Measurements from ENCODE around the gene SEMA3B.
A peak's percentile ranks its signal among the peaks of the same experiment; 100 is the strongest.

Gene SEMA3B

DNA sequence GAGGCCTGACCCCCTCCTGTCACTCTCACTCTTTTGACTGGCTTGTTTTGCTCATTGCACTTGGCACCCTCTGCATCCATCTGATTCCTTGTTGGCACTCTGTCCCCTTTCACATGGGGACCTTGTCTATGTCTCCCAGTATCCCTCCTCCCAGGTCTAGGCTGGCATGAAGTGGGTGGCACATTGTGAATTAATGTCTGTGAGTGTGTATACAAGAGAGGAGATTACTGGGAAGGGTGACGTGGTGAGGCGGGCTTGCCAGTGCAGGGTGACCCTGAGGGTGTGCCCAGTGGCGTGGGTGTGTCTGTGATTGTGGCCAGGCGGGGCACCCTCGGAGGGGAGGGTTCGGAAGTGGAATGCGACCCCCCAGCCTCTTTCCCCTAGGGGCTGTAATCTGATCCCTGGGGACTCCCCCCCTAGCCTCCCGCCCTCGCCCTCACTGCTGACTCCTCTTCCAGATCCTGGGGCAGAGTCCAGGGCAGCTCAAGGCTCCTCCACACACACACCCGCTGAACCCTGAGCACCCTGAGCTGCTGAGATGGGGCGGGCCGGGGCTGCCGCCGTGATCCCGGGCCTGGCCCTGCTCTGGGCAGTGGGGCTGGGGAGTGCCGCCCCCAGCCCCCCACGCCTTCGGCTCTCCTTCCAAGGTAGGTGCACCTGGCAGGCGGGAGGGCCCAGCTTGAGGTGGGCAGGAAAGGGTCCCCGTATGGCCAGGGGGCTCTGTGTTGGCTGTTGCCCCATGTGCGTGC is at the start of gene SEMA3B:
TSS of gene SEMA3B (plus strand) at position 445 of the 749 bp plus-strand sequence. CDS start at position 539, 94 bp downstream.
- no peak for DNase-seq

DNA sequence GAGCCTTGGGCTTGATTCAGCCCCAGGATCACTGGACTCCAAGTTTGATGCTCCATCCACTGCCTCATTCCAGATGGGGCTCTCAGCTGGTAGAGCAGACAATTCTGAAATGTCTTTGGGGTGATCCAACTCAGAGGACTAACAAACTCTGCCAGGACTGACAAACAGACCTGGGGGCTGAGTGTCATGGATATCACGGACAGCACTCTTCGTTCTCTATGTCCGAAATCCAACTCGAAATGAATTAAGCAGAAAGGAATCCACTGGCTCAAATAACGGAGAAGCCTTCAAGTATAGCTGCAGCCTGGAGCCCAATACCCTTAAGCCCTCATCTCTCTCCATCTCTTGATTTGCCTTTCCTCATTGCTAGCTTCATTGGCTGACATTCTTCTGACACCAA is 49.7 kb upstream of the SEMA3B start:
- no peak for DNase-seq

DNA sequence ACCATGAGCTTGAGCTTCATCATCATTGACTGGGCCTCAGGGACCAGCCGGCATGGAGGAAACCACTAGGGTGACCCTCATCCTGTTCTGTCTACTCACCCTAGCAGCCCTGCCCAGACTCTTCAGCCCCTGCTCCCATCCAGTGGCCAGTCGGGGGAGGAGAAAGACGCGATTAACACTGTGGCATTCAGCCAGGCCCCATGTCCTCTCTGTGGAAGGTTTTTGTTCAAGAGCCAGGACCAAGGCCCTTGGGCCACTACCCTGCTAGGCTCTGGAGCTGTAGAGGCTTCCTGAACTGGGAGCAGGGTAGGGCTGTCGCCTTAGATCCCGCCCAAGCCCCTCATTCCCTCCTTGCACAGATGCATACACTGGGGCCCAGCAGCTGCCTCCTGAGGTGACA is 48.8 kb upstream of the SEMA3B start:
- no peak for DNase-seq

DNA sequence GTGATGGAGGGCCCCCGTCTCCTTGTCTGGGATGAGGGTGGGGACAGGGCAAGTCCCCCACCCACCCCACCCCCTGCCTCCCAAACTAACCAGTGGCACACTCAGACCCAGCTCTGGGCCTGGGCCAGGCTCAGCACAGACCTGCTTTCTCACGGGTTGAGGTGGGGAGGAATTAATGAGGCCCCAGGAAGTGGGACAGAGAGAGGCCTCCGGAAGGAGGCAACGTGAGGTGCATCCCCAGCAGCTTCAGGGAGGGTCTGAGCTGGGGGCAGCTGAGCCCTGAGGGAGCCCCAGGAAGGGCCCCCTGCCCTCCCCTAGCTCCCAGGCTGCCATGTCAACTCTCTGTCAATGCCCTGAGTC is 47.9 kb upstream of the SEMA3B start:
- no peak for DNase-seq

DNA sequence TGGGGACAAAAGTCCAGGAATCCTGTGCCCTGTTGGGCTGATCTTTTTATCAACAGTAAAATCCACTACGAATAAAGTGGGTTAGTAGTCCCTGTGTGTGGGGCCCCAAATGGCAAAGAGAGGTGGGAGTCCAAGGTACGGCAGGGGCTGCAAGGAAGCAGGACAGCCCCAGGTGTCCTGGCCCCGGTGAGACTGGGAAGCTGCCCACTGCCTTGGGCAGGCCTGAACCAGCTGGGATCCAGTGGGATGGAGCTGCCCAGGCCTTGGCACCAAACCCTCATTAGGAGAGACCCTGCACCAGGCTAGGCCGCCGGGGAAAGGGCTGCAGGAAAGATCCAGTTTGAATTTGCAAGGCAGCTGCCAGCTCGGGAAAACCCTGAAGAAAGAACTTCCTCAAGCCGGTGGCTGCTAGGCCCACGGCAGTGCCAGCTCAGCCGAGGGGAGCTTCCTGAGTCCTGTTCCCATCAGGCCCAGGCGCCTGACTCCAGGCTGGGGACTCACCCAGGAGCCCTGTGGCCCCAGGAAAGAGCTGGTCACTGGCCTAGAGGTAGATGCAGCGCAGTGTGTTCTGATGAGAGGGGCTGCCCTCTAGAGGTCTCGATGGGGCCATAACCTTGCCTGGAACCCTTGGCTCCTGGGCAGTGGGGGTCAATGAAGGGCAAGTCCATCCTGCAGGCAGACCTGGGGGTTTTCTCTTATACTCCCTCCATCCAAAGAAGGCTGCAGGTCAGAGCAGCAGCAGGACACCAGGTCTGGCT is 47.4 kb upstream of the SEMA3B start:
- peak; percentile 7 for DNase-seq

DNA sequence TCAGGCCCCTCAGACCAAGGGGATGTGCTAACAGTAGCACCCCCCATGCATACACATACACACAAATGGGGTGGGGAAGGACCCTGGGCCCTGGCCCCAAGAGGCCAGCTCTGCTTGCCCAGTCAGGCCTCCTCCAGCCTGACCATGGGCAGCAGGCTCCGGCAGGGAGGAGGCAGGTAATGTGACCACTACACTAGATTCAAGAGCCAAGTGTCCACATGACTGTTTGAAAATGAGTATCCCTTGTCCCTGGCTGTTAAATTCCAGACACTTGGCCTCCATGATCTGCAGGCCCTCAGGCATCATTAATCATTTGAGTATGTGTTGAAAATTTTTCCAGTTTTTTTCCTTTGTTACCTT is 46.8 kb upstream of the SEMA3B start:
- DNase-seq: no peak

DNA sequence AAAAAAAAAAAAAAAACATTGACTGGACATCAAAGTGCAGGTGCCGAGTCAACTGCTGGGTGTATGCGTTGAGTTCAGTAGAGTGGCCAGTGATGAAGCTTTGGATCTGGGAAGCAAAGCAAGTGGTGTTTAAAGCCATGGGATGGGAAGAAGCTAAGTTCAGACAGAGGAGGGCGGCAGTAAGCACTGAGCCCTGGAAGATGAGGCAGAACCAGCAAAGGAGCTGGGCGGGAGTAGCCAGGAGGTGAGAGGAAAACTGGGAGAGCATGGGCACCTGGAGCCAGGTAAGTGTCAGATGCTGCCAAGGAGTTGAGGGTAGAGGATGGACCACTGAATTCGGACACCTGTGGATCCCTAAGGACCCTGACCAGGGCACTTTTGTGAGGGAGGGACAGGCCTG is 44.3 kb upstream of the SEMA3B start:
- DNase-seq: no peak

DNA sequence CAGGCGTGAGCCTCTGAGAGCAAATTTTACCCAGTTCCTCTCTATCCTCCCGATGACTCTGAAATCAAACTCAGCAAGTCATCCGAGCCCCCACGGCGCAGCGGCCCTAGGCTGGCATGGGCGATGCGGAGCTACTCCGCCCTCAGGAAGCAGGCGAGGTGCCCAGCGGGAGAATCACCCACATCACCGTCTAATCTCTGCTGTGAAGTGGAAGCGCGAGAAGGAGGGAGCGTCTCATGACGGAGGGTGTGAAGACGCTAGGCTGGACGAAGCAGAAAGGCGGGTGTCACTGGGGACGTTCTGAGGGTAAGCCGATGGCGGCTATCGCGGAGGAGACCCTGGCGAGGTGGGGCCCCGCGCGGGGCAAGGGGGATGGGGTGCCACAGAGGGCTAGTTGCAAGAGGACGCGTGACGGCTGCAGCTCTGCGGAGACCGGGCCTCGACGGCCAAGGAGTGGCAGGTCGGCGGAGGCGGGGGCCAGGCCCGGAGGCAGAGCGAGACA is 42.0 kb upstream of the SEMA3B start:
- peak; percentile 30 for DNase-seq

DNA sequence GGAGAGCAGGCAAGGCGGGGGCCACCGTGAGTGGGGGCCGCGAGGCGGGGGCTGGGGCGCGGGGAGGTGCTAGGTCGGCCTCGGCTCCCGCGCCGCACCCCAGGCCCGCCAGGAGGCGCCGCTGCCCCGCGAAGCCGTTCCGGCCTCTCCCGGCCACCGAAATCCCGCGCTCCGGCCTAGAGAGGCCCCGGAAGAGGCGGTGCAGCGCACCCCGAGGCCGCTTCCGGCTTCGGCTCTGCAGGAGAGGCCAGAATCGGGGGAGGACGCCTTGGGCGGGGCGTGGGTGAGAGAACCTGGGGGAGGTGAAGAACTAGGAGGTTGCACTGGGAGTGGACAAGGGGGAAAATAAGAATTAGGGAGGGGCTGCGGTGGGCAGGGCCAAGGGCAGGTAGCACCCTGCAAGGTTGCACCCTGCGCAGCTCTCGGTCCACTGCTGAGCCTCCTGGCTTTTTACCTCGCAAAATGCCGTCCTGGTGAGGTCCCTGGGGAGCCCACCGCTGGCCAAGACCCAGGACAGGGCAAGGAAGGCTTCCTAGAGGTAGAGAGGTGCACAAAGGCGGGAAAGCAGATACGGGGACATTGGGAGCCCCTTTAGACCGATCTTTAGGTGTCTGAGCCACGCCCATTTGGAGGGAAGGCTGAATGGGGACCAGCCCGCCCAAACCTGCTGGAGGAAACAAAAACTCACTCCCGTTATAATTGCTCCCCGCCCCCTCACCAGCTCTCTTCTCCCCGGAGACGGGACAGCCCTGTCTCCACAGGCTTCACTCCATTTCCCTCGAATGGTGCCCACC is 41.4 kb upstream of the SEMA3B start:
- DNase-seq: peak; percentile 87

DNA sequence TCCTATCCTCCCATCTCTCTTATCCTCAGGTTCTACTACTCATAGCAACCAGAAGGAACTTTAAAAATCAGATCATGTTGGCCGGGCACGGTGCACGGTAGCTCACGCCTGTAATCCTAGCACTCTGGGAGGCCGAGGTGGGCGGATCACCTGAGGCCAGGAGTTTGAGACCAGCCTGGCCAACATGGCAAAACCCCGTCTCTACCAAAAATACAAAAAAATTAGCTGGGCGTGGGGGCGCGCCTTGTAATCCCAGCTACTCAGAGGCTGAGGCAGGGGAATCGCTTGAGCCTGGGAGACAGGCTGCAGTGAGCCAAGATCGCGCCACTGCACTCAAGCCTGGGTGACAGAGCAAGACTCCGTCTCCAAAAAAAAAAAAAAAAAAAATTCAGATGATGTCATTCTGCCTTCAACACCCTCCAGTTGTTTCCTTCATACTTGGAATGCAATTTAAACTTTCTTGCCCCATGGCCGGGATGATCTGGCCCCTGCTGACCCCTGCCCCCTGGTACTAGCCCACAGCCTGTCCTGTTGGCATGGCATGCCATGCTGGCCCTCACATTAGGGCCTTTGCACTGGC is 40.7 kb upstream of the SEMA3B start:
- DNase-seq: peak; percentile 27

DNA sequence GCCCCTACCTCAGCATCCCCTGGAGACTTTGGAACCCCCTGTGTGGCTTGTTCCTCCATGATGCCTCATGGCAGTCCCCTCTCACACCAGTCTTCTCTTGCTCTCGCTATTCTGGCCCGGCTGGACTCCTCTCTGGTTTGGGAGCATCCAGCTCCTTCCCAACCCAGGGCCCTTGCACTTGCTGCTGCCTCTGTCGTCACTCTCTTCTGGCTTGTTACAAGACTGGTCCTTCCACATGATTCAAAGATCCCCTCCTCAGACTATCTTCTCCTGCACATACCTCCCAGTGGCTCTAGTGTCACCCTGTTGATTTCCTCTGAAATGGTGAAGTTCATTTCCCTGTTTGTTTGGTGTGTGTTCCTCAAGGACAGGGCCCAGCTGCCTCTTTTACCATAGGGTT is 39.5 kb upstream of the SEMA3B start:
- no peak for DNase-seq

DNA sequence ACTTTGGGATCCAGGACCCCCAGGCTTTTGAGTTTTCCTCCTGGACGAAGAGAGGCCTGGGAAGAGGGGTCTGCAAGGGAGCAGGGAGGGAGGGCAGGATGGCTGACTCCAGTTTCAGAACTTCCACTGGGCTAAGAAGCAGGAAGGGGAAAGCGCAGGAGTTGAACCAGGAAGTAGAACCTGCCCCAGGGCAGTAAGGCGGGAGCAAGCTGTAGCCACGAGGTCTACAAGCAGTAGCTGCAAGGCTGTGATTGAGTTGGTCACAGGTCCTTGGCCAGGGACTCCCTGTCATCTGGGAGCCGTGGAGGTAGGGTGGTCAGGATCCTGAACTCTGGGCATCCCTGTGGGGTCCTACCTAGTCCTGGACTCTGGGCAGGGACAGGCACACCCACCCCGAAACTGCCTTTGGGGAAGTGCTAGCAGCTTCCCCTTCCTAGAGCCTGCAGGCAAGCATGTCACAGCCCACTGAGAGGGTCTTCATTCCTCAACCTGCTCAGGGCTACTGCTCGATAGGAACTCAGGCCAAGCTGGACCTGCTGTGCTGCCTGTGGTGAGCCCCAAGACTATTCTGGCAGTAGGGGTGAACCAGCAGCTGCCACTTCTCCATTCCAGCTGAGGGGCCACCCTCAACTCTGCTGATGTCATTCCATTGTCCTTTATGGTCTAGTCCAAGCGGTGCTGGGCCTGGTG is 38.7 kb upstream of the SEMA3B start:
- peak; percentile 80 for DNase-seq

DNA sequence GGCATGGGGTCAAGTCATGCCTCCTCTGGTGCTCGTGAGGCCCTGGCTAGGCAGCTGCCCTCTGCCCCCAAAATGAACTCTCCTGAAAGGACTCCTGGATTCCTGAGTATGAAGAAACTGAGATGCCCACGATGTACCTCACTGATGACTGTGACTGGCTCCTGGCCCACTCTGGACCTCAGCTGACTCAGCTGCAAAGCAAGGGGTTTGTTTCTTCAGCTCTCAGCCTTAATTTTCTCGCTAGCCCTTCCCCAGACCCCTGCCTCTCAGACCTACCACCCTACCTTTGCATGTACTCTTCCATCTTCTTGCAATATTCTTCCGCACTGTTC is 38.2 kb upstream of the SEMA3B start:
- DNase-seq: no peak

DNA sequence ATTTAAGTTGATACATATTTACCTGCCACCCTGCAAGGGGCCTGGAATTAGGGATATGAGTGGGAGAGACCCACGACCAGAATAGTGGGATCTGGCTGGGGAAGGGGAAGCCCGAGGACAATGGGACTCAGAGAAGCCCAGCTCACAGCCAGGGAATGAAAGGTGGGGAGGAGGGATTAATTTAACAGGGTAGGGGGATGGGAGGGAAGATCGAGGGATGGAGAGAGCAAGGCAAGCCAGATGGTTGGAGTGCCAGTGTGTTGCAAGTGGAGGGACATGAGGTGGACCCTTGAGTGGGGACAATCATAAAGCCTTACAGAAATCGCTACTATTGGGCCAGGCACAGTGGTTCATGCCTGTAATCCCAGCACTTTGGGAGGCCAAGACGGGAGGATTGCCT is 37.4 kb upstream of the SEMA3B start:
- no peak for DNase-seq

DNA sequence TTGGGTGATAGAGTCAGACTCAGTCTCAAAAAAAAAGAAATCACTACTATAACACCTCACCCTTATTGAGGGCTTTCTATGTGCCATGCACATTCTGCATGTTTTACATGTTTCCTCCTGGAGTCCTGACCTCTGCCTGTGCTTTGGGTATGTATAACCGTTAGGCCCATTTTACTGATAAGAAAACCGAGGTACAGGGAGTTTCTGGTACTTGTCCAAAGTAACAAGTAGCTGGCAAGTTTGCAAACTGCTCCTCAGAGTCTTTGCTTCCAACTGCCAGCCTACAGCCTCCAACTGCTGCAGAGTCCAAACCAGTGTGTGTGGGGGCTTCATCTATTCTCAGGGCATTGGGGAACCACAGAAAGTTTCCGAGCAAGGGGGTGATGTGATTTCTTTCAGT is 36.6 kb upstream of the SEMA3B start:
- no peak for DNase-seq

DNA sequence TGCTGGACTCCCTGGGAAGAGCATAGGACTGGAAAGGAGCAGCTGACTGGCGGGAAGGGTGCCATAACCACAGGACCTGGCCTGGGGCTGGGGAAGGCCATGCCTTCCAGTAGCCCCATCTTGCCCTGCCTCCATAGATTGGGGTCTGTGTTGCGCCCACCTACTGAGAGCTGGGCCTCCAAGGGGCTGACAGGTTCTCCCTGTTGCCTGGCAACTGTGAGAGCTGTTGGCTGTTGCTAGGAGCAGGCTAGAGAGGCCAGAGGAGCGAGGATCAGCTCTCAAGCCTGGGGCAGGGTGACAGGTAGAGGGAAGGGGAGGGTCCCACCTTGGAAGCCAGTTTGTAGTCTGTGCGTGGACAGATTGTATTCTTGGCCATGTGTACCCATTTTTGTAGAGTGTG is 35.8 kb upstream of the SEMA3B start:
- DNase-seq: no peak

DNA sequence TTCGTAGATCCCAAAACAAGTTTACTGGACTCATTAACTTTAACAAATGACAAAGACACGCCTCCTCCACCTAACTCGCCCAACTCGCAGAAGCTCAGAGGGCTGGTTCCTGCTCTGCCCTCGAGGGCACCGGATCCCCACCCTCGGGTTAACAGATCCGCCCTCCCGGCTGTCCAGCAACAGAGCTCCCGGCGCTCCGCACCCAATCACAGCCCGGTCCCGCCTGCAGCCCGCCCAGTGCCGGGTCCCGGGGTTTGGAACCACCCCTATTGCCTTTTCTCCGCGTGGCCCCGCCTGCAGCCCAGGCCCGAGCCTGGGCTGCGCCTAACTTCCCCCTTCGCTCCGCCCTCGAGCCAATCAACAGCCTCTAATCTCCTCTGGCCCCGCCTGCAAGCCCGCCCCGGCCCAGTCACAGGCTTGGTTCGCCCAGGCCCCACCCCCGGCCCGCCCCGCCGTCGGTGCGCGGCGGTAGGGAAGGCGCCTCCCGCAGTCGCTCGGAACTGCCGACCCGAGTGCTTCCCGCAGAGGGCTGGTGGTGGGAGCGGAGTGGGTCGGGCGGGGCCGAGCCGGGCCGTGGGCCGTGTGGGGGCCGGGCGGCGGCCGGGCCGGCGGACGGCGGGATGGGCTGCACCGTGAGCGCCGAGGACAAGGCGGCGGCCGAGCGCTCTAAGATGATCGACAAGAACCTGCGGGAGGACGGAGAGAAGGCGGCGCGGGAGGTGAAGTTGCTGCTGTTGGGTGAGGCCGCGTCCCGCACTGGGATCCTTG is 33.0 kb upstream of the SEMA3B start, which contains the start of gene GNAI2:
TSS of gene GNAI2 (plus strand) at position 489 of the 768 bp plus-strand sequence. CDS start at position 621, 132 bp downstream.
- DNase-seq: peak; percentile 99

DNA sequence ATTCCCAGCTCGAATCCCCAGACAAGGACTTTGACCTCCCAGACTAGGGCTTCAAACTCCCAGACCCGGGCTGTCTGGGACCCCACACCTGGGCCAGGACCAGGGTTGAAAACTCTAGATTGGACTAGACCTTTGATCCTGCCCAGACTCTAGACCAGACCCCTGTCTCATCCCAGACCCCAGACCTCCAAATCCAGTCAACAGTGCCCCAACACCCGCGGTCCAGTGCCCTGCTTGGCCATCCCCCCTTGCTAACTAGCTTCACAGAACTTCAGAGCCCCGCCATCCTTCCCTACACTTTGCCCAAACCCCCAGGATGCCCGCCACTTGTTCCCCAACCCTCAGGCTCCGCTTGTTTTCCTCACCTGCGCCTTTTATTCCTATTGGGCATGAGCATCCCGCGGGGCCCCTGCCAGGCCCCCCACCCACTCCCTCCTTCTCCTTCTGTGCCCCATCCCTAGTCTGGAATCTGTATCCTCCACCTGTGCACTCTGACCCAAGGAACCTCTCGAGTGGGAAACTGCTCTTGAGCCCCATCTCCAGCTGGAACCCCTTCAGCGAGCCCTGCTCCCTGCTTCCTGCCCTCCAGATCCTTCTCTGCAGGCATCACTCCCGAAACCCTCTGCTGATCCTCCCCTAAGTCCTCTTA is 32.3 kb upstream of the SEMA3B start:
- no peak for DNase-seq

DNA sequence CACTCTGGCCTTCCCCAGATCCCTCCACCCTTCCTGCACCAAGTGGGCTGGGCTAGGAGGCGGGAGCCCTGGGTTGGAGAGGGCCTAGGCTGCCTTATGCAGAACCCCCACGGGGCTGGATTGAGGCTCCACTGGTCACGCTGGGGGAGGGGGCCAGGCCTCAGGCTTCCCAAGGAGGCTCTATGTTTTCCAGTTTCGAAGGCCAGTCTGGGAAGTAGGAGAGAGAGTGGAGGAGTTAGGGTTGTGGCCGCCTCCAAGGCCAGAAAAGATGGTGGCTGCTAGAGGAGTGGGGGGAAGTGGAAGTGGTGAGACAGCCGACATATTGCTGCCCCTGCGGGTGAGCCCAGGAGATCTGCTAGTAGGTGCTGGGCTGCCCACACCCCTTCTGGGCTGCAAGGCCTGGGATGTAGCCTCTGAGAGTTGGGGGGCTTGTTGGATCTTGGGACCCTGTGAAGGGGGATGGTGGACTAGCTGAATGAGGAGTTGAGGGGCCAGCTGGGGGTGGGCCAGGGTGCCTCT is 31.8 kb upstream of the SEMA3B start:
- DNase-seq: peak; percentile 24

DNA sequence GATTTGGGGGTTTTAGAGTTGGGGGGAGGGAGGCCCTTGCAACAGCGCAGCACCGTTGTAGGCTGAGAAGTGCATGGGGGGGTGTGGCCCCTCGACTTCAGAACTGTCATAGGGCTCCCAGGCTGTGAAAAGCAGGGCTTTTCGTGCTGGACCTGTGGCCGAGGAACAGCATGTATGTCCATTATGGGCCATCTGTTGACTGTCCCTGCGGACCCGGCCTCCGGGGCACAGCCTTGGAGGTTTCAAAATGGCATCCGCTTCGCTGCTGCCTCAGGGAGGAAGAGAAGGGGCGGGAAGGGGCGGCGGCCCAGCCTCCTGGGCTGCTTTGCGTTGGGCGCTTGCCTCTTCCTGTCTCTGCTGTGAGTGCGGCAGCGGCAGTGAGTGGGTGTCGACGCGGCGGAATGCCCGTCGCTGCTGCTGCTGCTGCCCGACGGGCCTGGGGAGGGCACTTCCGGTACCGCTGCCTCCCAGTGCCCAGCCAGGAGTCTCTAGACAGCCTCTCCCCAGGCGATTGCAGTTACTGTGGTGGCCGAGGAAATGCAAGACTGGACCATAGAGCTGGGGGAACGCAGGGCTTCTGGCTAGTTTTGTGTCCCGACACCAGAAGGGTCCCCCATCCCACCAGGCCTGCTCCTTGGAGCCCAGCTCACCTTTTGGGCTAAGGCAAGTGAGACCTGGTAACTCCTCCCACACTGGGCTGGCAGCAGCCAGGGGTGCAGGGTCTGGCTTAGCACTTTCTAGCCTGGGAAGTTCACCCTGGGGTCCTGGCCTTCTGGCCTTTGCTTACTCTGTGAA is 31.0 kb upstream of the SEMA3B start:
- DNase-seq: peak; percentile 77

Measured in MV-4-11 (cell line).